AG04450 (cell line): ENCODE measurements around the gene DIPK1C. TPM values are rescaled to one million over a fixed set of nuclear protein-coding genes. Genes with fewer than 3 reads are reported as not detected.

Experiments
- CTCF ChIA-PET: fragments of 300-600, 350-600 bp; formaldehyde crosslinking; extraction: SDS; loops from one replicate; lab custom pipeline; 2022; ENCODE audit warnings: antibody characterized with exemption, inconsistent platforms; lab: Charles Lee
- POLR2A ChIA-PET: fragments of 350-600 bp; formaldehyde crosslinking; extraction: SDS; loops from one replicate; lab custom pipeline; 2021; ENCODE audit warnings: antibody characterized with exemption, inconsistent platforms; lab: Yijun Ruan, JAX
- DNase-seq: peaks from one replicate; pipeline ENCODE4 v3.0.0-alpha.2; 2011; ENCODE audit warnings: low read depth, low spot score
- H3K27ac ChIP-seq: one replicate; pipeline ENCODE4 v1.5.1; 2012; ENCODE audit warnings: low read depth, low read length, control low read depth
- H3K27me3 ChIP-seq: one replicate; pipeline ENCODE4 v1.6.0; 2012; ENCODE audit warnings: low read length; ENCODE audit not compliant: control insufficient read depth, insufficient read depth
- H3K4me3 ChIP-seq: 2 replicates; pipeline ENCODE4 v1.5.1; 2011; ENCODE audit warnings: mild to moderate bottlenecking, low read depth, low read length, control low read depth
- H3K9me3 ChIP-seq: 2 replicates; pipeline ENCODE4 v1.5.1; 2012; ENCODE audit warnings: low read length; ENCODE audit not compliant: control insufficient read depth, insufficient read depth
- polyA plus RNA-seq: library from polyadenylated mRNA; depleted of rRNA; stranded (reverse); fragments of >200 nt; gene quantifications from 2 replicates; pipeline ENCODE4 v1.2.3, GENCODE V29; 2011
- TF ChIP-seq, protein P1 (sequence below): IDR thresholded peaks from 2 replicates; pipeline ENCODE4 v1.5.1; 2011; ENCODE audit warnings: low read depth, low read length, control low read depth, inconsistent platforms

The DIPK1C gene
- polyA plus RNA-seq, 1 experiment, result not detected

DNA sequence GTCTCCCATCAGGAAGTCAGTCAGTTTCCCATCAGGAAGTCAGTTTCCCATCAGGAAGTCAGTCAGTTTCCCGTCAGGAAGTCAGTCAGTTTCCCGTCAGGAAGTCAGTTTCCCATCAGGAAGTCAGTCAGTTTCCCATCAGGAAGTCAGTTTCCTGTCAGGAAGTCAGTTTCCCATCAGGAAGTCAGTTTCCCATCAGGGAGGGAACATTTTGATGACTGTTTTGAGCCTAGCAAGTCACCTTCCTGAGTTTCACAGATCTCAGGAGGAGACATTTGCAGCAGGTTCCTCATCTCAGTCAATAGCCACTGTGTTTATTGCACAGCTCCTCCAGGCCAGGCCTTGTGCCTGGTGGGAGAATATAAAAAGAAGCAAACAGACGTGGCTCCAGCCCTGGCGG lies 31.9 kb downstream of the DIPK1C start:
- peaks cover 13% of the 10 kb centered on the region for H3K27me3 ChIP-seq

DNA sequence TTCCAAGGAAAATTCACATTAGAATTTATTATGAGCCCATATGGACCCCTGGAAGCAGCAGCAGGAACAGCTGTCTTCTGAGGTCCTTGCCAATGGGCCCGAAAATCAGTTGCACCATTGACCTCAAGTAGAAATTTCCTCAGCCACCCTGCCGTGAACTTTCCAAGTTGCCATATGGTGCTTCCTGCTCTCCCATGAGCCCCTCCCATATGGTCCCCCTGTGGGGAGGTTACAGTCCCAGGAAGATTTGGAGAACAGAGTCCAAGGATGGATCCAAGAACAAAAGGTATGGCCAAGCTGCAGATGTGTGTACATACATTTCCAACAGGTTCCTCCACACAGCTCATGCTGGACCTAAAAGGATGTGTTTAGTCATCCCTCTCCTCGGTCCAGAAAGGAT lies 34.6 kb downstream of the DIPK1C start:
- Histone ChIP-seq H3K4me3 (no peak overlapping the region), H3K9me3 (peaks cover 4% of the 10 kb centered on the region; the same call in 1 of the 2 replicates), H3K27ac (no peak overlapping the region), H3K27me3 (peaks cover 9% of the 10 kb centered on the region)
- TF ChIP-seq, protein P1, sequence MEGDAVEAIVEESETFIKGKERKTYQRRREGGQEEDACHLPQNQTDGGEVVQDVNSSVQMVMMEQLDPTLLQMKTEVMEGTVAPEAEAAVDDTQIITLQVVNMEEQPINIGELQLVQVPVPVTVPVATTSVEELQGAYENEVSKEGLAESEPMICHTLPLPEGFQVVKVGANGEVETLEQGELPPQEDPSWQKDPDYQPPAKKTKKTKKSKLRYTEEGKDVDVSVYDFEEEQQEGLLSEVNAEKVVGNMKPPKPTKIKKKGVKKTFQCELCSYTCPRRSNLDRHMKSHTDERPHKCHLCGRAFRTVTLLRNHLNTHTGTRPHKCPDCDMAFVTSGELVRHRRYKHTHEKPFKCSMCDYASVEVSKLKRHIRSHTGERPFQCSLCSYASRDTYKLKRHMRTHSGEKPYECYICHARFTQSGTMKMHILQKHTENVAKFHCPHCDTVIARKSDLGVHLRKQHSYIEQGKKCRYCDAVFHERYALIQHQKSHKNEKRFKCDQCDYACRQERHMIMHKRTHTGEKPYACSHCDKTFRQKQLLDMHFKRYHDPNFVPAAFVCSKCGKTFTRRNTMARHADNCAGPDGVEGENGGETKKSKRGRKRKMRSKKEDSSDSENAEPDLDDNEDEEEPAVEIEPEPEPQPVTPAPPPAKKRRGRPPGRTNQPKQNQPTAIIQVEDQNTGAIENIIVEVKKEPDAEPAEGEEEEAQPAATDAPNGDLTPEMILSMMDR, result no peak
- ChIA-PET CTCF (no interaction called here), POLR2A (no interaction called here)
- DNase-seq, result no peak

More for the DNA sequence above, 31.9 kb downstream of the DIPK1C start:
- POLR2A ChIA-PET, result no interaction called here
- Histone ChIP-seq H3K27ac (no peak overlapping the region), H3K9me3 (peaks cover 4% of the 10 kb centered on the region; the same call in 1 of the 2 replicates), H3K4me3 (no peak overlapping the region)
- TF ChIP-seq, protein P1, result no peak
- CTCF ChIA-PET, result no interaction called here
- no peak for DNase-seq

DNA sequence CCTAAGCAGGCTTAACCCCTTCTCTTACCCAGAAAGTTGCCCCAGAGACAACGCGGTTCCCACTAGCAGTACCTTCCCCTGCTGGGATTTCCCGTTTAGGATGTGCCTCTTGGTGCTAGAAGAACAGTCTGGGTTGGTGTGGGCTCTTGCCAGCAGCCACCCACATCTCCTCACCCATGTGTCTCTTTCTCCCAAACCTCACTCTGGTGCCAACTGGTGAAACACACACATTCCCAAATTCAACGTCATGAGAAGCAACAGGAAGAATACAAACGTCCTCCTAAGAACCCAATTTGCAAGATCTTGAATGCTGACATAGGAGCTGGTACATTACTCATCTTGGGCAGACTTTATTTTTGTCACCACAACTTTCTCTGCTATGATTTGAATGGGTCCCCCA lies 36.2 kb downstream of the DIPK1C start:
- H3K27ac ChIP-seq, result no peak overlapping the region
- CTCF ChIA-PET, result no interaction called here
- peaks cover 2% of the 10 kb centered on the region; the same call in 1 of the 2 replicates for H3K9me3 ChIP-seq
- no peak for DNase-seq
- no peak overlapping the region for H3K4me3 ChIP-seq
- H3K27me3 ChIP-seq, result peaks cover 9% of the 10 kb centered on the region
- POLR2A ChIA-PET, result no interaction called here
- TF ChIP-seq, protein P1, result no peak

DNA sequence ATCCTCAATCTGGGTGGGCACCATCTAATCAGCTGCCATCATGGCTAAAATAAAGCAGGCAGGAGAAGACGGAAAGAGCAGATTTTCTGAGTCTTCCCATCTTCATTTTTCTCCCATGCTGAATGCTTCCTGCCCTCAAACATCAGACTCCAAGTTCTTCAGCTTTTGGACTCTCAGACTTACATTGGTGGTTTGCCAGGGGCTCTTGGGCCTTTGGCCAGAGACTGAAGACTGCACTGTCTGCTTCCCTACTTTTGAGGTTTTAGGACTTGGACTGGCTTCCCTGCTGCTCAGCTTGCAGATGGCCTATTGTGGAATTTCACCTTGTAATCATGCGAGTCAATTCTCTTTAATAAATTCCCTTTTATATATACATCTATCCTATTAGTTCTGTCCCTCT lies 36.6 kb downstream of the DIPK1C start:
- peaks cover 11% of the 10 kb centered on the region for H3K27me3 ChIP-seq
- POLR2A ChIA-PET, result no interaction called here
- DNase-seq, result no peak
- H3K27ac ChIP-seq, result no peak overlapping the region
- no peaks in the 10 kb centered on the region for H3K9me3 ChIP-seq
- CTCF ChIA-PET, result no interaction called here
- no peak overlapping the region for H3K4me3 ChIP-seq
- TF ChIP-seq, protein P1, result no peak

DNA sequence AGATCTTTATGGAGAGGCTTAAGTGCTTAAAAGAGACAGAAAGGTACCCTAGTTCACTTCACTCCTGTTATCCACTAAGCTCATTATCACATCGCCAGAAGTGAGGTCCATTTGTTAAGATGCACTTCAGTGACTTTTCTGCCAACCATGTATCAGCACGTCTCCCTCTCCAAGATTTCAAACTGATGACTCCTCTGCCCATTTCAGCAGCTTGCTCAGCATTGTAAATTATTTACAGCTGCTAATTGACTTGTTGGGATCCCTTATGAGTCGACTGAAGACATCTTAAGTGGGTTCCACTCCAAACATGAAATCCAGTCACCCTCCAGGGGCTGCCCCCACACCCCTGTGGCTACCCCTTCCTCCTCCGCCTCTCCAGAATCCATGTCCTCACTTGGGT lies 37.3 kb downstream of the DIPK1C start:
- H3K9me3 ChIP-seq, result no peaks in the 10 kb centered on the region
- ChIA-PET CTCF (no interaction called here), POLR2A (no interaction called here)
- TF ChIP-seq, protein P1, result no peak
- H3K27me3 ChIP-seq, result peaks cover 16% of the 10 kb centered on the region
- no peak overlapping the region for H3K27ac ChIP-seq
- DNase-seq, result no peak
- H3K4me3 ChIP-seq, result no peak overlapping the region
